Smooth muscle cell of the coronary artery (primary cell): ENCODE results near the gene RPL27. TPM values are rescaled to one million over a fixed set of nuclear protein-coding genes. Genes with fewer than 3 reads are reported as not detected.

ENCODE experiments used
- total RNA-seq: library from RNA; depleted of rRNA; stranded (reverse); fragments of >200 nt; gene quantifications from 2 replicates; pipeline ENCODE4 v1.2.3, GENCODE V29; 2014; ENCODE audit warnings: low replicate concordance

RPL27 gene
- 1,818 and 2,251 TPM in 2 replicates for total RNA-seq

DNA sequence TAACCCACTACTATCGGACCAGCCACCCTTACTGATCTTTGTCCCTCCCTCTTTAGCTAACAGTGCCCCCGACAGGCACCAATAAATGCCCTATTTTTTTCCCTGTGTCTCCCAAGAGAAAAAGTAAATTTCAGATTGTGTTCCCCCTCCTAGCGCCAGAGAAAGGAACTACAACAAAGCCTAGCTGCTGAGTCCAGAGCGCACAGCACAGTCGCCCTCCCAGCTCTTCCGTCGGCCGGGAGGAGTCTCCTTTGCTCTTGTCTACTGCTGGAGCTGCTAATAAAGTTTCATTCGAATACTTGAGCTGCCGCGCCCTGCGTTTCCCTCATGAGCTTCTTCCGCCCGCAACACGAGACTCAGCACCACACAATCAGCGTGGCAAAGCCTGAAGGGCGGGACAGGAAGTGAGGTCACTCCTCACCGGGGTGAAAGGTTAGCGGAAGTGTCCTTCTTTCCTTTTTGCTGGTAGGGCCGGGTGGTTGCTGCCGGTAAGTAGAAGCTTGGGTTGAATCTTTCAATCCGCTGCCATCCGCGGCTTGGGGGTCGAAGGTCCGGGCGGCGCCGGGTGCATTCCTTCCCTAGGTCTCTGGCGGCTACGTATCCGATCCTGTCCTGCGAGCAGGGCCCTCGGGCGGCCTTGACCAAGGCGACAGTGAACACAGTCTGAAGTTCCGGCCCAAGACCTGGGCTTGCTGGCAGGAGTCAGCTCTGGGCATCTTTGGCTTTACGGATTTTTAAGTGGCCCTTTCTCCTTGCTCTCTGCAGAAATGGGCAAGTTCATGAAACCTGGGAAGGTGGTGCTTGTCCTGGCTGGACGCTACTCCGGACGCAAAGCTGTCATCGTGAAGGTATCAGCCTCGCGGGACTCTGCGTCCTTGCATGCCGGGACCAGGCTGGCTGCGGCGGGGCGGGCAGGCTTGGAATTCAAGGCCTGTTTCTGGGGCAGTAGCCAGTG lies at the start of gene RPL27:
Gene RPL27, plus strand, starts transcription at position 436 of the 955 bp plus-strand sequence. Its CDS starts 332 bp downstream, at position 768.

DNA sequence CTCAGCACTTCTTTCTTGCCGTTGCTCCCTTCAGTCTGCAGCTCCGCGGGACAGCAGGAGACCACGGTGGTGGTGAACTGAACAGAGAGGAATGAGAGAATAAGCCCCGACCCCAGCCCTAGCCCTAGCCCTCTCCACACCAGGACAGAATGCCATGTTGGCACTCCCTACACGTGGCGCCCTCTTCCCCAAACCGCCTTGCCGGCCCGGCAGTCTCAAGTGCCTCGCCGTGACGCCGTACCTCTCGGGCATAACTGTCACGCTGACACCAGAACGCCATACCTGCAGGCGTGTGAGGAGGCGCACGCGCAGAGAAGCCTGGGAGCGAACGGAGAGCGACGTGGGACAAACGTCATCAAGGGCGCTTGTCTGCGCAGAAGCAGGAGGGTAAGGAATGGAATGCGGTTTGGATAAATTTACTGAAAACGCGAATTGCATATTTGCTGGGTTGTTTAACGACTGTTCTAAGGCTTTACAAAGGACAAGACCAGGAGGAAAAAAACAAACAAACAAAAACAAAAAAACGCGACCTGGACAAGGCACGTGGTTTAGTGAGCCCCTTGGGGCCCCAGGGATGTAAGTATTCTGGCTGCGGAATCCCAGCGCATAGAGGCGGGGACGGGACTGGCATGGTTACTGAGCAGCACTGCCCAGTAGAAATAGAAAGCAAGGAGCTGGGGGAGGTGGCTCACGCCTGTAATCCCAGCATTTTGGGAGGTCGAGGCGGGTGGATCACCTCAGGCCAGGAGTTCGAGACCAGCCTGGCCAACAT lies 33.9 kb upstream of the RPL27 start, which contains the start of gene AARSD1:
Gene AARSD1, minus strand, starts transcription at position 294 of the 772 bp plus-strand sequence. Its CDS starts 14 bp downstream, at position 280.

DNA sequence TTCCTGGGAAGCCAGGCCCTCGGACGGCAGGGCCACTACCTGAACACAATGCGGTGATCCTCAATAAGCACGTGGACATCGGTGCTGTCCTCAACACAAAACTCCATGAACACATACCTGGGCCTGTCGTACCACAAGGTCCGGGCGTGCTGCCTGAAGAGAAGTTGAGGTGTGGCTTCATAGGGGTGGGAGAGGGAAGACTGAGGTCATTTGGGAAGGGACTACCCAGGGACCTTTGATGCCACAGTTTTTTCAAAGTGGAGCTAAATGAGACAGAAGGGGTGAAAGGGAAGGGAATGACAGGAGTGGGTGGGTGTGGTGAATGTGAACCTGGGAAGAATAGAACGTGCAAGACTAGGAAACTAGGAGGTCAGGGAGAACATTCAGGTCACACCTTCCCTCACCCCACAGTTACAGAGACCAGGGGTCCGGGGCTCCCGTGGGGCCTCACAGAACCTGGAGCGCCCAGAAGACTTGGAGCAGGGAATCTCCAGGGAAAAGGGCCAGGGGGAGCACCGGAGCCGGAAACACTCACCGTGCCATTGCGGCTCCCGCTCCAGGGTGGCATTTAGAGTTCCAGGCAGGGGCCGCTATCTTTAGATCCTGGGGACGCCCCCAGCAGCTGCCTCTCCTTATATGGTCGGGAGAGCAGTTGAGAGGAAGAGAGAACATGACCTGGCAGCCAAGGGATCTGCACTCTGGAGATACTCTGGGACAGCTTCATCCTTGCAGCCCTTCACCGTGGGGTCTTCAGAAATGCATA lies 18.5 kb upstream of the RPL27 start, which contains the start of gene PTGES3L:
Gene PTGES3L, minus strand, starts transcription at position 570 of the 763 bp plus-strand sequence. Its CDS starts 27 bp downstream, at position 543.

DNA sequence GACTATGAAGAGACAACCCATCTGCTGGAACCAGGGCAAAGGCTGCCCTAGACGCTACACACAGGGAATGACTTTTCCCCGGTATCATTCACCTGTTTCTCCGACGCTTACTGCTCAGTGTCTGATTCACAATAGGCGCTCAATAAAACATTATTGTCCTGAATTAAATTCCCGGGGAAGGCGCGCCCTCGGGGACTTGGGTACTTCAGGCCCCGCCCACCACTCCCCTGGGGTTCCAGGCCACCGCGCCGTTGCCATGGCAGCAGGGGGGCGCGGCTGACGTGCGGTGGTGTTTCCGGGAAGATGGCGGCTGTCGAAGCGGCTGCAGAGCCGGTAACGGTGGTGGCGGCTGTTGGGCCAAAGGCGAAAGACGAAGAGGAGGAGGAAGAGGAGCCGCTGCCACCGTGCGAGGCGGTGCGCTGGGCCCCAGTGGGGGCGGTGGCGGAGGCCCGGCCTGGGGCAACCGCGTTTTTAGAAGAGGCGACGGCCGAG lies 17.9 kb upstream of the RPL27 start, which contains the start of gene RUNDC1:
Gene RUNDC1, plus strand, starts transcription at position 292 of the 492 bp plus-strand sequence. Its CDS starts 12 bp downstream, at position 304.

DNA sequence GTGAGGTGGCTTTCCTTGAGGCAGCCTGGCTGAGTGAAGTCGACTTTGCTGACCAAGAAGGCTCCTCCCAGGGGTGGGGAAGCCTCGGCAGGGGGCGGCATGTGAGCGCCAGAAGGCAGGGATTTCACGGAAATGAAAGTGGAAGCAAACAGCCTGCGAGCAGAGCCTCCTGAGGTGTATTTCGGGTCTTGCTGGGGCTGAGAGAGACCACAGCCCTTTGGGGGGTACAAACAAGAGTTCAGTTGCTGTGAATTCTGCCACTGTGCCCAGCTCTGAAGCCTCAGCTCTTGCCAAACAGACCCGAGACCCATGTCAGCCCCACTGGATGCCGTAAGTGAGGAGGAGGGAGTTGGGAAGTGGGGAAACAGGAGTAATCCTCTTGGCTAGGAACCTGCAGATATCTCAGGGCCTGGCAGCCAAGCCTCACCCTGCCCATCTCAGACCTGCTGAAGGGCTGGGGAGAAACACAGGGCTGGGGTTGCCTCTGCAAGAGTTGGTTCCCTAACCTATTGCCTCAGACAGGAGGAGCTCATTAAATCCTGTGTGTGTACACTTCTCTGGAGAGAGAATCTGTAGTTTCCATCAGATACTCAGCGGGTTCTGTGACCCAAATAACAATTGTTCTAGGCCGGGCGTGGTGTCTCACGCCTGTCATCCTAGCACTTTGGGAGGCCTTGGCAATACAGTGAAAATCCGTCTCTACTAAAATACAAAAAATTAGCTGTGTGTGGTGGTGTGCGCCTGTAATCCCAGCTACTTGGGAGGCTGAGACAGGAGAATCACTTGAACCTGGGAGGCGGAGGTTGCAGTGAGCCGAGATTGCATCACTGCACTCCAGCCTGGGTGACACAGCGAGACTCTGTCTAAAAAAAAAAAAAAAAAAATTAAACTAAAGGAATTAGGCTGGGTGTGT lies 8.7 kb downstream of the RPL27 start, which contains the start of gene IFI35:
Gene IFI35, plus strand, starts transcription at position 146 of the 913 bp plus-strand sequence. Its CDS starts 164 bp downstream, at position 310.

DNA sequence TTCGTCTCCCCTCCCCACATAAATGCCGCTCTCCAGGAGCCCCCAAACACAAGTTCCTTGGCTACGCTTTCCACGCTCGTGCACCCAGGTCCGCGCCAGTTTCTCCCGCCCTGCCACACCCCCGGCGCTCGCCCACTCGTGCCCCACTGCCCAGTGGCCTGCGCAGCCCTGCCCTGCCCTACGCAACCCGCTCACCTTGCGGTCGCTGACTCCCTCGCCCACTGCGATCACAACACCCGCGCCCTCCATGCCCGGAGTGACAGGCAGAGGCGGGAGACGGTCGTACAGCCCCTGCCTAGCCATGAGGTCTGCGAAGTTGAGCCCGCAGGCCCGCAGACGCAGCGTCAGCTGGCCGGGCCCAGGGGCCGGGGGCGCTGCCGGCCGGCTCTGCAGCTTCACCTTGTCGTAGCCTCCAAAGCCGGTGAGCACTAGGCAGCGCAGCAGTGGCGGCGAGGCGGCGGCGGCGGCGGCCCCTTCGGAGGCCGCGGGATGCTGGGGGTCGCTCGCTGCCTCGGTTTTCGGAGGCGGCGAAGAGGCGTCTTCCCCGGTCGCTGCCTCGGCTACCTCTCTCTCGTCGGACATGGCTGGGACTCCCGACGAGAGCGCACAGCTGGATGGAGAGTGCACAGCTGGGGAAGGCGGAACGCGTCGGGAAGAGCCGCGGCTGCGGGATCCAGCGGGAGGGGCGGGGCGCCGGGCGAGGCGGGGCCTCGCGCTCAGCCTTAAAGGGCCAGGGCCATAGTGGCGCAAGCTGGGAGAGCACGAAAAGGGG lies 23.7 kb downstream of the RPL27 start, which contains the start of gene VAT1:
Gene VAT1, minus strand, starts transcription at position 645 of the 772 bp plus-strand sequence. Its CDS starts 63 bp downstream, at position 582.

DNA sequence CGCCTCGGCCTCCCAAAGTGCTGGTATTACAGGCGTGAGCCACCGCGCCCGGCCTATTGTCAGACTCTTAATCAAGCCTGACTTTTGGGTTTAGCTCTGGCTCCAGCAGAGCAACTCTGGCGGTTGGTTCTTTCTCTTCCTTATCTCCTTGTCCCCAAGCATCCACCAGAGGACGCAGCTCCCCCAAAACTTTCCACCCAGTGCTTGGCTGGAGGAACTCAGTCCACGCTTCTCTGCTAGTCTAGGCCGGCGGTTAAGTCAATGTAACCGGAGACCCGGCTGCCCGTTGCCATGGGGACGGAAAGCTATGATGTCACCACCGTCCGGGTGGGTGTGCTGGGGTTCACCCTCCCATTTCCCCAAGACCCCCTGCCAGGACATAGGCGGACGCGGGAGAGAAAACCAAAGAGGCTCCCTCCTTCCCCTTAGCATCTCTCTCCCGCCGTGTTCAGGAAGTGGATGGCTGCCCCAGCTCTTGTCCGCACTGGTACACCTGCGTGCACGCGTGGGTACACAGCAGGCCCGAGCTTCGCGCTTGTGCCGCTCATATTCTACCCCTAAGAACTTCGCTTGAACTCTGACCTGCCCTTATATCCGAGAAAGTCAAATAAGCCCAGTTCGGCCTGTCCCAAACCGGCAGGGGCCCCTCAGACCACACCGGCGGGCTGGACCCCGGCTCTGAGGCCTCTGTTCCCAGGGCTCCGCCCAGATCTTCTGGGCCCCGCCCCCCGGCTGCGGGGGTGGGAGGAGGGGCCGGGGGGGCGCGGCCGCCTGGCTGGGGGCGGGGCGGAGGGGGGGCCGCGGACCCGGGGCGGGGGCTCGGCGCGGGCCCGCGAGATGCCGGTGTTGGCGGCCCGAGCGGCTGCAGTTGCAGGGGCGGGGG lies 26.4 kb downstream of the RPL27 start, which contains the start of gene RND2:
Gene RND2, plus strand, starts transcription at position 825 of the 883 bp plus-strand sequence. CDS start 117 bp downstream, outside the sequence.

Other genes starting within 250 kb of the RPL27 start
- gene RAMP2, start 237.2 kb upstream of the RPL27 start, total RNA-seq = 0.30 TPM in 1 of 2 replicates, not detected in the other
- gene VPS25, start 225.0 kb upstream of the RPL27 start, total RNA-seq = 53.2 and 64.7 TPM in 2 replicates
- 0.12 and 1.6 TPM in 2 replicates for gene WNK4, start 217.8 kb upstream of the RPL27 start, total RNA-seq
- 61.5 and 63.4 TPM in 2 replicates for gene COA3, start 199.7 kb upstream of the RPL27 start, total RNA-seq
- gene CNTD1, start 199.6 kb upstream of the RPL27 start, total RNA-seq = 0.30 TPM in 1 of 2 replicates, not detected in the other
- 150 and 195 TPM in 2 replicates for gene BECN1, start 174.1 kb upstream of the RPL27 start, total RNA-seq
- gene PSME3, start 165.0 kb upstream of the RPL27 start, total RNA-seq = 32.3 and 68.3 TPM in 2 replicates
- 0.23 and 0.30 TPM in 2 replicates for gene AOC2, start 153.8 kb upstream of the RPL27 start, total RNA-seq
- 0.23 and 0.94 TPM in 2 replicates for gene AOC3, start 147.2 kb upstream of the RPL27 start, total RNA-seq
- not detected in 2 replicates for gene G6PC1, start 97.6 kb upstream of the RPL27 start, total RNA-seq
- gene AARSD1, start 34.0 kb upstream of the RPL27 start, total RNA-seq = 30.8 and 33.9 TPM in 2 replicates
- 1.1 TPM in 1 of 2 replicates, not detected in the other for gene PTGES3L, start 18.3 kb upstream of the RPL27 start, total RNA-seq
- 10.7 and 12.1 TPM in 2 replicates for gene RUNDC1, start 17.9 kb upstream of the RPL27 start, total RNA-seq
- 17.7 and 20.4 TPM in 2 replicates for gene IFI35, start 8.4 kb downstream of the RPL27 start, total RNA-seq
- 139 and 934 TPM in 2 replicates for gene VAT1, start 24.0 kb downstream of the RPL27 start, total RNA-seq
- 0.53 and 0.82 TPM in 2 replicates for gene RND2, start 26.8 kb downstream of the RPL27 start, total RNA-seq
- 3.7 and 5.0 TPM in 2 replicates for gene BRCA1, start 126.9 kb downstream of the RPL27 start, total RNA-seq
- gene NBR1, start 172.8 kb downstream of the RPL27 start, total RNA-seq = 63.5 and 95.2 TPM in 2 replicates
- gene TMEM106A, start 213.5 kb downstream of the RPL27 start, total RNA-seq = 1.6 and 2.0 TPM in 2 replicates
- gene CCDC200, start 230.2 kb downstream of the RPL27 start, total RNA-seq = not detected in 2 replicates
- not detected in 2 replicates for gene RNU2-1, start 235.6 kb downstream of the RPL27 start, total RNA-seq